Stomach smooth muscle (tissue), 2 donors: ENCODE data around the gene H2AZ1.

Source experiments
- H3K27ac ChIP-seq: one replicate; pipeline ENCODE4 v1.7.0; 2013; ENCODE audit warnings: mild to moderate bottlenecking, low read length, inconsistent platforms
- H3K27me3 ChIP-seq, 2 donors: one replicate each; pipeline ENCODE4 v1.7.0; 2013; ENCODE audit warnings: low read length in 2 of 2; ENCODE audit not compliant: insufficient read depth in 2 of 2, control insufficient read depth in 1 of 2
- H3K36me3 ChIP-seq, 2 donors: one replicate each; pipeline ENCODE4 v1.7.0; 2013; ENCODE audit warnings: low read length in 2 of 2; ENCODE audit not compliant: control insufficient read depth in 2 of 2, insufficient read depth in 2 of 2
- H3K4me1 ChIP-seq: one replicate; pipeline ENCODE4 v1.7.0; 2013; ENCODE audit warnings: low read length; ENCODE audit not compliant: control insufficient read depth, insufficient read depth
- H3K4me3 ChIP-seq, 2 donors: one replicate each; pipeline ENCODE4 v1.7.0; 2013; ENCODE audit warnings: low read length in 2 of 2
- H3K9ac ChIP-seq, 2 donors: one replicate each; pipeline ENCODE4 v1.7.0; 2013; ENCODE audit warnings: low read length in 2 of 2, mild to moderate bottlenecking in 1 of 2
- H3K9me3 ChIP-seq, 2 donors: one replicate each; pipeline ENCODE4 v1.7.0; 2013; ENCODE audit warnings: low read length in 2 of 2; ENCODE audit not compliant: control insufficient read depth in 2 of 2
- donor health status: healthy.
- donor health status: Pancreatic carcinoma.

H2AZ1 gene

GRCh38 chr4:99945718-99946355 lies 4.2 kb downstream of the H2AZ1 start:
- Histone ChIP-seq H3K4me3 (peak overlapping the region; percentile 71 to 86), H3K4me1 (peaks cover 20% of the 10 kb centered on the region)

GRCh38 chr4:99943904-99944437 lies 6.1 kb downstream of the H2AZ1 start:
- no peaks in the 10 kb centered on the region for H3K9me3 ChIP-seq
- H3K4me1 ChIP-seq: peaks cover 17% of the 10 kb centered on the region
- H3K27me3 ChIP-seq: no peaks in the 10 kb centered on the region
- H3K36me3 ChIP-seq: no peaks in the 10 kb centered on the region
- H3K9ac ChIP-seq: no peak overlapping the region
- no peak overlapping the region for H3K27ac ChIP-seq
- no peak overlapping the region for H3K4me3 ChIP-seq

More at GRCh38 chr4:99945718-99946355, 4.2 kb downstream of the H2AZ1 start:
- H3K27me3 ChIP-seq: no peaks in the 10 kb centered on the region
- H3K9me3 ChIP-seq: no peaks in the 10 kb centered on the region
- H3K9ac ChIP-seq: peak overlapping the region; percentile 82 to 88
- H3K36me3 ChIP-seq: no peaks in the 10 kb centered on the region
- peak overlapping the region; percentile 90 for H3K27ac ChIP-seq

GRCh38 chr4:99938243-99938753 lies 11.8 kb downstream of the H2AZ1 start:
- peaks cover 0 to 9% of the 10 kb centered on the region in 2 donors for H3K9me3 ChIP-seq
- no peaks in the 10 kb centered on the region for H3K27me3 ChIP-seq
- no peaks in the 10 kb centered on the region for H3K4me1 ChIP-seq
- H3K9ac ChIP-seq: no peak overlapping the region
- H3K4me3 ChIP-seq: no peak overlapping the region
- H3K36me3 ChIP-seq: peaks cover 0 to 3% of the 10 kb centered on the region in 2 donors
- H3K27ac ChIP-seq: no peak overlapping the region

GRCh38 chr4:99934891-99935290 lies 15.2 kb downstream of the H2AZ1 start:
- Histone ChIP-seq H3K36me3 (peaks cover 0 to 7% of the 10 kb centered on the region in 2 donors), H3K27ac (no peak overlapping the region), H3K9ac (no peak overlapping the region), H3K4me1 (no peaks in the 10 kb centered on the region), H3K9me3 (peaks cover 0 to 9% of the 10 kb centered on the region in 2 donors), H3K27me3 (no peaks in the 10 kb centered on the region), H3K4me3 (no peak overlapping the region)

GRCh38 chr4:99927566-99927965 lies 22.5 kb downstream of the H2AZ1 start:
- no peaks in the 10 kb centered on the region for H3K27me3 ChIP-seq
- H3K36me3 ChIP-seq: peaks cover 0 to 9% of the 10 kb centered on the region in 2 donors
- no peaks in the 10 kb centered on the region for H3K9me3 ChIP-seq
- no peak overlapping the region for H3K9ac ChIP-seq
- H3K27ac ChIP-seq: no peak overlapping the region
- no peak overlapping the region for H3K4me3 ChIP-seq
- H3K4me1 ChIP-seq: no peaks in the 10 kb centered on the region

GRCh38 chr4:99921174-99921573 lies 28.9 kb downstream of the H2AZ1 start:
- H3K4me1 ChIP-seq: no peaks in the 10 kb centered on the region
- no peak overlapping the region for H3K27ac ChIP-seq
- no peaks in the 10 kb centered on the region for H3K27me3 ChIP-seq
- peaks cover 3 to 5% of the 10 kb centered on the region in 2 donors for H3K36me3 ChIP-seq
- no peaks in the 10 kb centered on the region for H3K9me3 ChIP-seq
- no peak overlapping the region for H3K9ac ChIP-seq
- H3K4me3 ChIP-seq: no peak overlapping the region

- Histone ChIP-seq H3K9me3 (no peaks in the 10 kb centered on the region), H3K9ac (no peak overlapping the region), H3K4me1 (no peaks in the 10 kb centered on the region), H3K36me3 (peaks cover 3 to 6% of the 10 kb centered on the region in 2 donors), H3K27me3 (no peaks in the 10 kb centered on the region), H3K4me3 (no peak overlapping the region), H3K27ac (no peak overlapping the region)
Measured at GRCh38 chr4:99918656-99919055, 31.4 kb downstream of the H2AZ1 start.

GRCh38 chr4:99917575-99917974 lies 32.5 kb downstream of the H2AZ1 start:
- no peaks in the 10 kb centered on the region for H3K9me3 ChIP-seq
- H3K36me3 ChIP-seq: peaks cover 3 to 6% of the 10 kb centered on the region in 2 donors
- H3K4me1 ChIP-seq: no peaks in the 10 kb centered on the region
- H3K27me3 ChIP-seq: no peaks in the 10 kb centered on the region
- H3K27ac ChIP-seq: no peak overlapping the region
- no peak overlapping the region for H3K9ac ChIP-seq
- no peak overlapping the region for H3K4me3 ChIP-seq

- peaks cover 0 to 6% of the 10 kb centered on the region in 2 donors for H3K36me3 ChIP-seq
Measured at GRCh38 chr4:99915449-99915848, 34.6 kb downstream of the H2AZ1 start.

More at GRCh38 chr4:99915449-99915848, 34.6 kb downstream of the H2AZ1 start:
- H3K4me3 ChIP-seq: no peak overlapping the region
- no peaks in the 10 kb centered on the region for H3K9me3 ChIP-seq
- H3K9ac ChIP-seq: no peak overlapping the region
- no peak overlapping the region for H3K27ac ChIP-seq
- H3K4me1 ChIP-seq: no peaks in the 10 kb centered on the region
- H3K27me3 ChIP-seq: no peaks in the 10 kb centered on the region
